ENCODE data around the gene ARRDC5.
"Not testable (repeated sequence)": the region's sequence is repeated elsewhere in the genome, so short reads cannot be mapped to it uniquely, and the experiment has no call there.

Gene ARRDC5

GRCh38 chr19:4908781-4909155 lies 6.1 kb upstream of the ARRDC5 start:
- DNase-seq: no peak
- in situ Hi-C loops (cut with HindIII; ENCODE audit: low pct_ligation_motif_present, low sequenced_read_pairs): no loop called here
- TF ChIP-seq CTCF (IDR thresholded peaks at IDR 0.05; ENCODE audit: low read depth, low read length, missing control alignments): no peak
- Histone ChIP-seq H3K27ac (no peak overlapping the region), H3K4me3 (ENCODE audit: low read depth, low read length) (no peak overlapping the region), H3K27me3 (replicated peaks) (no peaks in the 10 kb centered on the region), H3K36me3 (replicated peaks) (no peaks in the 10 kb centered on the region)

GRCh38 chr19:4908360-4908759 lies 5.7 kb upstream of the ARRDC5 start:
- in situ Hi-C loops (cut with HindIII; ENCODE audit: low pct_ligation_motif_present, low sequenced_read_pairs): no loop called here
- no peaks in the 10 kb centered on the region for H3K36me3 ChIP-seq (replicated peaks)
- no peak for TF ChIP-seq CTCF (IDR thresholded peaks at IDR 0.05; ENCODE audit: low read depth, low read length, missing control alignments)
- H3K27me3 ChIP-seq (replicated peaks): no peaks in the 10 kb centered on the region
- no peak overlapping the region for H3K27ac ChIP-seq
- DNase-seq: no peak
- no peak overlapping the region for H3K4me3 ChIP-seq (ENCODE audit: low read depth, low read length)

GRCh38 chr19:4906963-4907362 lies 4.3 kb upstream of the ARRDC5 start:
- H3K27ac ChIP-seq: no peak overlapping the region
- H3K27me3 ChIP-seq (replicated peaks): no peaks in the 10 kb centered on the region
- no peaks in the 10 kb centered on the region for H3K36me3 ChIP-seq (replicated peaks)
- no peak overlapping the region for H3K4me3 ChIP-seq (ENCODE audit: low read depth, low read length)
- DNase-seq: no peak
- in situ Hi-C loops (cut with HindIII; ENCODE audit: low pct_ligation_motif_present, low sequenced_read_pairs): no loop called here
- TF ChIP-seq CTCF (IDR thresholded peaks at IDR 0.05; ENCODE audit: low read depth, low read length, missing control alignments): peak; percentile 20

- in situ Hi-C loops (cut with HindIII; ENCODE audit: low pct_ligation_motif_present, low sequenced_read_pairs): no loop called here
- no peak for TF ChIP-seq CTCF (IDR thresholded peaks at IDR 0.05; ENCODE audit: low read depth, low read length, missing control alignments)
Observed at GRCh38 chr19:4904481-4904880, 1.8 kb upstream of the ARRDC5 start.

GRCh38 chr19:4900879-4901278 lies 1.8 kb downstream of the ARRDC5 start:
- in situ Hi-C loops (cut with HindIII; ENCODE audit: low pct_ligation_motif_present, low sequenced_read_pairs); H3K4me3 ChIP-seq (ENCODE audit: low read depth, low read length); H3K36me3 ChIP-seq (replicated peaks); H3K27me3 ChIP-seq (replicated peaks); H3K27ac ChIP-seq; DNase-seq: not testable (repeated sequence)

More at GRCh38 chr19:4904481-4904880, 1.8 kb upstream of the ARRDC5 start:
- Histone ChIP-seq H3K36me3 (replicated peaks) (no peaks in the 10 kb centered on the region), H3K4me3 (ENCODE audit: low read depth, low read length) (no peak overlapping the region), H3K27me3 (replicated peaks) (no peaks in the 10 kb centered on the region), H3K27ac (no peak overlapping the region)
- DNase-seq: no peak

GRCh38 chr19:4897146-4897545 lies 5.5 kb downstream of the ARRDC5 start:
- no peak for DNase-seq
- no peak overlapping the region for H3K4me3 ChIP-seq (ENCODE audit: low read depth, low read length)
- H3K27ac ChIP-seq: no peak overlapping the region
- in situ Hi-C loops (cut with HindIII; ENCODE audit: low pct_ligation_motif_present, low sequenced_read_pairs): no loop called here
- H3K36me3 ChIP-seq (replicated peaks): no peaks in the 10 kb centered on the region
- TF ChIP-seq CTCF (IDR thresholded peaks at IDR 0.05; ENCODE audit: low read depth, low read length, missing control alignments): no peak
- H3K27me3 ChIP-seq (replicated peaks): no peaks in the 10 kb centered on the region

Measured in brain microvascular endothelial cell (primary cell).